ENCODE data around the gene ZSWIM4.
"Not testable (repeated sequence)": the region's sequence is repeated elsewhere in the genome, so short reads cannot be mapped to it uniquely, and the experiment has no call there.

The ZSWIM4 gene

GRCh38 chr19:13794757-13795589 lies at the start of gene ZSWIM4:
Gene ZSWIM4, plus strand, starts transcription at chr19:13795443. Its CDS starts 206 bp downstream, at chr19:13795649.
- no peak for TF ChIP-seq CTCF (IDR thresholded peaks at IDR 0.05; ENCODE audit: borderline replicate concordance, control extremely low read depth, extremely low read depth, insufficient read depth, missing control alignments)
- in situ Hi-C loops (cut with MboI; ENCODE audit: low sequenced_read_pairs, unreplicated experiment), result no loop called here

GRCh38 chr19:13747098-13747453 lies 48.2 kb upstream of the ZSWIM4 start:
- no peak for TF ChIP-seq CTCF (IDR thresholded peaks at IDR 0.05; ENCODE audit: borderline replicate concordance, control extremely low read depth, extremely low read depth, insufficient read depth, missing control alignments)
- DNase-seq (ENCODE audit: low spot score), result no peak
- in situ Hi-C loops (cut with MboI; ENCODE audit: low sequenced_read_pairs, unreplicated experiment), result no loop called here

More at GRCh38 chr19:13794757-13795589, at the start of gene ZSWIM4:
- peak; percentile 99 for DNase-seq (ENCODE audit: low spot score)

- TF ChIP-seq CTCF (IDR thresholded peaks at IDR 0.05; ENCODE audit: borderline replicate concordance, control extremely low read depth, extremely low read depth, insufficient read depth, missing control alignments), result no peak
- in situ Hi-C loops (cut with MboI; ENCODE audit: low sequenced_read_pairs, unreplicated experiment), result no loop called here
- DNase-seq (ENCODE audit: low spot score), result no peak
Observed at GRCh38 chr19:13748169-13748828, 46.9 kb upstream of the ZSWIM4 start.

- no peak for DNase-seq (ENCODE audit: low spot score)
- in situ Hi-C loops (cut with MboI; ENCODE audit: low sequenced_read_pairs, unreplicated experiment), result no loop called here
- TF ChIP-seq CTCF (IDR thresholded peaks at IDR 0.05; ENCODE audit: borderline replicate concordance, control extremely low read depth, extremely low read depth, insufficient read depth, missing control alignments), result no peak
Observed at GRCh38 chr19:13751436-13751835, 43.8 kb upstream of the ZSWIM4 start.

- DNase-seq (ENCODE audit: low spot score); in situ Hi-C loops (cut with MboI; ENCODE audit: low sequenced_read_pairs, unreplicated experiment): not testable (repeated sequence)
Observed at GRCh38 chr19:13753622-13754021, 41.6 kb upstream of the ZSWIM4 start.

- TF ChIP-seq CTCF (IDR thresholded peaks at IDR 0.05; ENCODE audit: borderline replicate concordance, control extremely low read depth, extremely low read depth, insufficient read depth, missing control alignments), result no peak
- in situ Hi-C loops (cut with MboI; ENCODE audit: low sequenced_read_pairs, unreplicated experiment), result no loop called here
- DNase-seq (ENCODE audit: low spot score), result no peak
Observed at GRCh38 chr19:13756210-13756609, 39.0 kb upstream of the ZSWIM4 start.

Data from GM13976 (cell line).